Stimulated activated CD4-positive, alpha-beta T cell treated with anti-CD3 and anti-CD28 coated beads, Interleukin-4, amount 100 ng/mL, for 48 hours (primary cell): ENCODE data around the gene ARHGAP28.

Experiments
- DNase-seq, 2 donors: peaks; one replicate each; pipeline ENCODE4 v3.0.0-alpha.2; 2020; ENCODE audit warnings: low read depth in 2 of 2

The ARHGAP28 gene

DNA sequence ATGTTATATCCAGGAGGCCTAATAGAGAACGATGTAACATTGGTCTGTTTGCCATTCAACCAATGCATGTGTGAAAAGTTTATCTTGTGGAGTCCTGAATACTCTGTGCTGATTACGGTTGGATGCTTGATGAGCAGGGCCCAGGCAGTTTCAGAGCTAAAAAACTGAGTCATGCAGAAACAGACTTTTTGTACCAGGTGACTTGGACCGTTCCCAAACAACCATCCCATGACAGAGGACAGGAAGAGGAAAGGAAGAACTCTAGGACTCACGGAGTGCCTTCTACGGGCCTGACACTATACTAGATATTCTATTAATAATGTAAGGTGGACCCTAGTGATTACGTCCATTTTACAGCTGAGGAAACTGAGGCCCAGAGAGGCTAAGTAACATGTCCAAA, 142.1 kb downstream of the ARHGAP28 start:
- DNase-seq: no peak

DNA sequence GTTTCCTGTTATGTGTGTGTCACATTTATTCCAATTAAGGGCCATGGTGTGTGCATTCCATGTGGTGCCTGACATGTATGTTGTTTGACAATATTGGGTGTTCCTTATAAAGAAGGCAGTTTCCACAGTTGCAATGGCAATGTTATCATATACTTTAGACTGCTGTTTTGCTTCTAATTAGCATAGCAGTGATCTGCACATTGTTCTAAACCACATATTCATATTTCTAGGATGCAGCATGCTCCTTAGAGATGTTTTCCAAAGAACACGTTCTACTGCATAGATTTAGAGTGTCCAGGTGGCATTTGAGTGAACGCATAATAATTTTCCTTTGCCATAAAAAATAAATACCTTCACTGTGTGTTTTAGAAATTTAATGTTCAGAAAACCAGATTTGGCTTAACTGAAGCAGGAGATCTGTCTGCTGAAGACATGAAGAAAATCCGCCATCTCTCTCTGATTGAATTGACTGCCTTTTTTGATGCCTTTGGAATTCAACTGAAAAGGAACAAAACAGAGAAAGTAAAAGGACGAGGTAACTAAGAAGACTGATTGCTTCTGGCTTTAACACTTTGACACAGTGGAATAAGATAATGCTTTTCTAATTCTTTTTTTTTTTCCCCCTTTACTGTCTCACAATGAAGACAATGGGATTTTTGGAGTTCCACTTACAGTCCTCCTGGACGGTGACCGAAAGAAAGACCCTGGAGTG, 143.7 kb downstream of the ARHGAP28 start:
- no peak for DNase-seq

DNA sequence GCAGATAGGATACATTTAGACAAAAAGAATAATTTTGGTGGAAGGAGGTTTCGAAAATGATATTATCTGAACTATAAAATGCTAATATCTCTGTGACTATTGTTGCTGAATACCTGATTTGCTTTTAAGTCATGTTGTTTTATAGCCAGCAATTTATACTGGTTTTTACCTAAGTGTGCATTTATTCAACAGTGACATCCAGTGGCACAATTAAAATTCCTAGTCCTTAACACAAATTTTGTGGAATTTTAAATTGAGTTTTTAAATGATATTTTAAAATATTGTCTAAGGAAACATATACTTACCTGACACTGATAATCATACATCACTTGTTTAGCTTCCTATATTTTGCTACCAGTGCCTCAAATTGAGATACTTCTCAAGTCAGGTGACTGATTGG, 144.8 kb downstream of the ARHGAP28 start:
- DNase-seq: no peak

DNA sequence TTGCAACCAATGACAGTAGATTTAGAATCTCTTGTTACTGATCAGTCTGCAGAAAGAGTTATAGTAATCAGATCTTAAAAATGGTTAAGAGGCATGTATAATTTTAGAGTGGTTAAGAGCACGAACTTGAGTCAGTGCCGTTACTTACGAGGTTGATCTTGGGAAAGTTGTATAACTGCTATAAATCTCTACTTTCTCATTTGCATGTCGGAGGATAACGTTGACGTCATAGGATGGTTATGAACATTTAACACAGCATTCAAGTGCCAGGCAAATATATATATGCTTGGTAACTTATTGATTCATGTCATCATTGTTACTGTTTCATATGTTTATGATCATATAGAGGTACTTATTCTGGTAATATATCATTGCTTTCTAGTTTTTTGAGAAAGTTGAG, 146.2 kb downstream of the ARHGAP28 start:
- no peak for DNase-seq

DNA sequence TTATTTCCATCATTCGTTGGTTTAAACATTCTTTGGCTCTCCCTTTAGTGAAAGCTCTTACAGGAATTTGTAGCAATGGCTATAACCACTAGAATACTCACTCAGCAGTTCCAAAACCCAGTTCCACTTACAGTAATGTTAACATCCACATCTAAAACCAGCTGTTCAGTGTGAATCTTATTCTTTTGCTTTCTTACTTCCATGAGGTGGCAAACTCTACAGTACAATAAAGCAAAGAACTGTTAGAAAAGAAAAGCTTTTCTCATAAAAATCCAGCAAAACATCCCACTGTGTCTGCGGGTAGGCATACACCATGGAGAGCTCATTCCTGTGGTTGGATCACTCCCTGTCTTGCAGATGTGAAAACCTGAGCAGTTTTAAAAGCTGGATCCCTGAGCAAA, 147.1 kb downstream of the ARHGAP28 start:
- no peak for DNase-seq

DNA sequence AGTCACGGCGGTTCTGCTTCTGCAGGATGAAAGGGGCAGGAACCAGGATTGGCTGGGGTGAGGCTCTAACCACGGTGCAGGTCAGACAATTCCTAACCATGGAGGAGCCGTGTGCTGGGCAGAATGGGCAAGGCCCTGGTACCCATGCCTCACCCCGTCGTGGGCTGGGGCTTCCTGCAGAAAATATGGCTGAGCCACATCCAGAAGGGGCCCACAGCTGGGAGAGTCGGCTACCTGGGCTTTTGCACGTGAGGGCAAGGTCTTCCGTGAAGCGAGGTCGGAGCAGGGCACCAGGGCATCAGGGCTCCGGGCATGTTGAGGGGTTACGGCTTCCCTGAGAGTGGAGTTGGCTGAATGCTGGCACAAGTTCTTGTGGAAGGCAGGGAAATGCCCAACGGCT, 147.8 kb downstream of the ARHGAP28 start:
- no peak for DNase-seq

DNA sequence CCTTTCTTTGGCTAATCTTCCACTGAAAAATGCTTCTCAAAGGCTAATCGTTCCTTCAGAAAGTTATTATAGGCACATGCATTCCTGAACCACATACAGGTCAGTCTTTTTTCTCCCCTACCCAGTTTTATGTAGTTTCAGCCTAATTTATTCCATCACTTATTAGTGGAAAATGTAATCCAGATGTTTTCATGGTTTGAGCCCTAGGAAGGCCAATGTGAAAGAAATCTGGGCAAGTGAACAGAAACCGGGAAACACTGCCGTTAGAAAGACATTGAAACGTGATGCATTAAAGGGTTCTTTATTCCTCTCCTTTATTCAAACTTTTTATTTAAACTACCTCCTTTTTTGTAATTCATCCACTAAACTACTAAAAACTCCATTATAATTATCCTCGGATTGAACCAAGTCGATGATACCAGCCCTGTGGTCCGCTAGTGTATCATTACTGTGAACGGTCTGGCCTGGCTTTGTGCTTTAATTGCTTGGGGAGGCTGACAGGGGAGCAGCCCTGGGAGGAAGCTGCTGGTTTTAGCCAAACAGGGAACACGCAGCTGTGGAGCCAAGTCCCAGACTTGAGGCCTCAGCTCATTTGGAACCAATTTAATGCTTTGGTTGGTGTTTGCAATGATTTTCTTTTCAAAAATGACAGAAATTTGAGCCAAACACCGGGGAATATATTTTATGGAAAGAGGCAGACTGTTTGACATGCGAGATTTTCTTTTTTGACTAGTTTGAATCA, 149.2 kb downstream of the ARHGAP28 start:
- DNase-seq: no peak

DNA sequence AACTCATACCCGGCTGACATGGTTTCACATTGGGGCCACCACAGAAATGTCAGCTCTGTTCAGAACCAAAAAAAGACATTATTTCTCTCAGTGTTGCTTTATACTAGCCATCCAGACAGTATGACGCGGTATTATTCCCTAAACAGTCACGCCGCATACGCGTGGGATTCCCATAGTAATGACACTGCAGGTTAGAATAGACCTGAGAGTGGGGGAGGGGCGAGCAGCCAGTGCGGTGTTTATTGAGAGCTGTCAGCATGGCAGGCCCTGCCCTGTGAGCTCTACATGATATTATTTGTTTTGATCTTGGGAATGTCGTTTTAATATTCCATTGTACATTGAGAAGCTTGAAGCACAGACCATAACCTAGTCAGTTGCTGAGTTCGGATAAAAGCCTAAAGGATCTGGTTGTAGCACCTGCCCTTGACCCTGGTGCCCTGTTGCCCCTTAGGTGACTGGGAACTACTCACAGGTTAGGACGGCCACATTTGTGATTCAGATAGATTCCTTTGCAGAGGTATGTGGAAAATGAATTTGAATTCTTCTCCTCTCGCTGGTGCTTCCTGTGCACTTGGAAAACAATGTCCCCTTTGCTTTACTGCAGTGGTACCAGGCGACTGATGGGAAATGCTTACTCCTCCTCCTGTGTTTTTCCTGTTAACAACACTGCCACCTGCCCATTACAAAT, 150.1 kb downstream of the ARHGAP28 start:
- DNase-seq: no peak

DNA sequence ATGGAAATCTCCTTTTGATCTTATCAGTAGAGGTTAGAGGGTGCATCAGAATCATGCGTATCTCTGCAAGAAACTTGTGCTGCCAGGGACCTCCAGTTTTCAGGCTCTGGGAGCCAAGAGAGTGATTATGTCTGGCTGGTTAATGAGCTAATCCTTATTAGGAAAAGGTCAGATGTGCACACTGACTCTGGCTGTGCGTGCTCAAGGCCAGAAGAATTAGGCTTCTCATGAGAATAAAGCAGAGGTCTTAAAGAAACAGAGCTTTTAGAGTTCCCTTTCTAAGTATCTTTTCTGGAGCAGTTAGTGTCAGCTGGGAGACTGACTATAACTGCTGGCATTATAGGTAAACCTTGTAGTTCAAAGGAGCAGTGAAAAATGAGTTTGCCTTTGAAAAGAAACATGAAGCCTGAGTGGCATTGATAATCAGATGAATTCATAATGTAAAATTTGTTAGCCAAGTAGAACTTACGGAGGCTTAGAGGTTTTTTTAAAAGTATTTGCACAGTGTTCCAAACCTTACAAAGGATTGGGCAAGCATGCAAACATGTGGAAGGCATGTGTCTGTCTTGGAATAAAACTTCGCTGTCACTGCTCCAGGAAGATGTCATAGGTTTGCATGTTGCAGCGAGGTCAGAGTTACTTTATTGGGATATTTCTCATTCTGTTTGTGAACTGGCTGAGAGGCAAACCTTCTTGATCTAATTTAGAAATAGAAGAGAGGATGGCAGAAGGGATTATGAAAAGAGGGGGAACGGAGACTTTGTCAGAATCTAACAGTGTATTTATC, 151.7 kb downstream of the ARHGAP28 start:
- DNase-seq: no peak

DNA sequence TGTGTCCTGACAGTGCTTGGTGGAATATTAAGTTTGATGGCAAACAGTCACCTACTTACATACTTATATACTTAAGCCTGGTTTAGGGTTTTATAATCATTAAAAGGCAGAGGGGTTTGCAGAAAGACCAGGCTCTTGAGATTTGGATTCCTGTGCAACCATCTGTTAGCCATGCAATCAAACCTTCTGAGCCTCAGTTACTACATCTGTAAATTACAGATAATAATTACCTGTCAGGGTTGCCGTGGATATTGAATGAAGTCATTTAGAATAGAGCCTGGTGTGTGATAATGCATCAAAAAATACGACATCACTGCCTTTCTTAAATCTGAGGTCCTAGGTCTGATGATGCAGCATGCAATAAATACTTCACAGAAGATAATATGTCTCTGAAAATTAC, 152.9 kb downstream of the ARHGAP28 start:
- no peak for DNase-seq

DNA sequence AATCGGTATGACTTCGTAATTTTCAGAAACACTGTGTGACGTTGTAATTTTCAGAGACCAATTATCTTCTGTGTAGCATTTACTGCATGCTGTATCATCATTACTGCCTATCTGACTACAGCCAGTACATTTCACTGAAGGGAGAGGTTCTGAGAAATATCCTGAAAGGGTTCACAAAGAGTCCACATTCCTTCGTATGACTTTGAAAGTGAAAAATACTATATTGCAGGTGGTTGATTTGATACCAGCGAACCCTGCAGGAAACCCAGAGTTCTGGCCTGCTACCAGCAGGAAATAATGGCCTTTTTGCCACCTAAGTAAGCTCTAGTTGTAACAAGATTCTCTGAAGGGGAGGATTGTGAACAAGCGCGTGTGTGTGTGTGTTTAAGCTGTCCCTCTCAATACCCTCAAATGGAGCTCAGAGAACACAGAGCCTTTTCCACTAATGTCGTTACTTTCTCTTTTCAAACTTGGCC, 155.5 kb downstream of the ARHGAP28 start:
- no peak for DNase-seq

DNA sequence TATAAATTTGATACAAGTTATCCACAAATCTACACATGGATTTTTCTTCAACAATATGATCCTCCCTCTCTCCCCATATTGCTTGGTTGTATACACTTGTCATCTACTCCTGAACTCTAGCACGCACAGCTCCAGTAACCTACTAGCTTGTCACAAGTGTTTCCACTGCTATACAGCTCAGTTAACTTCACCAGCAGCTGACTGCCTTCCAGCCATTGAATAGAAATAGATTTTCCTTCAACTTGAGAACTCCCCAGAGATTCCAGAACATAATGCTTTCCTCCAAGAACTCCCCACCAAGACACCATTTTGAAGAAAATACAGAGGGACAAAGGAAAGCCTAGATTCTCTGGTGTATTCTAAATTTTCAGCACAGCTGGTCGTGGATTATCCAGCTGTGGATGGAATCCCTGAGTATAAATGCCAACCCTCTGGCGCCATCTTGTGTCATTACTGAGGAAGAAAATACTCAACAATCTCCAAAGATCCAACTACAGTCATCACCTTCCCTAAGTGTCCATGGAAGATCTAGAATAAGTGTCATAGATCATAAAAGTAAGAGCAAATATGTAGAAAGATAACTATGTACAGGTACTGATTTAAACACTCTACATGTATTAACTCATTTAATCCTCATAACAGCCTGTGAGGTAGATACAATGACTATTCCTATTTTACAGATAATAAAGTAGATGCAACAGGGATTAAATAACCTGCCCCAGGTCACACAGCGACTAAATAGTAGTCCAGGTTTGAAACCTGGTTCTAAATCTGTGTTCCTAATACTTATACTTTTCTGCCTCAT, 156.7 kb downstream of the ARHGAP28 start:
- no peak for DNase-seq

DNA sequence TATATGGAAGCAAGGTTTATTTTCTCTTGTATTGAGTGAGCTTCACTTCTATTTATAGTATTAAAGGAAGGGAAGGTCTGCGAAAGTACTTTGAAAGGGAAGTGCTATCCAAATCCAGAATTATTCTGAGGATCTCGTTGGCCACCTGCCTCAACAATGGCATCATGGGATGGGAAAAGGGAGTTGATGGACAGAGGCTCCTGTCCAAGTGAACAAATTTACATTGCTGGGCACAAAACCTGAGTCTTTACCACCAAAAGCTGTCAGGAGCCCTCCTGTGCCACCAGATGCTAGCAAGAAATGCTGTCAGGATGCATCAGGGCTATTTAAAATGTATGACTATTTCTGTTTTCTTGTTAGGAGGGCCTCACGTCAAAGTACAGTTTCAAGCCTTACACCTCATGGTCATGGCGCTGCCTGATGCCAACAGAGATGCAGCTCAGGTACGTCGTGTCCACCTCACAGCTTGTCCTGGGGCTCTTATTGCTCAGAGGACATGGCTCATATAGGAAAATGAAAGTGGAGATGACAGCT, 157.3 kb downstream of the ARHGAP28 start:
- no peak for DNase-seq

DNA sequence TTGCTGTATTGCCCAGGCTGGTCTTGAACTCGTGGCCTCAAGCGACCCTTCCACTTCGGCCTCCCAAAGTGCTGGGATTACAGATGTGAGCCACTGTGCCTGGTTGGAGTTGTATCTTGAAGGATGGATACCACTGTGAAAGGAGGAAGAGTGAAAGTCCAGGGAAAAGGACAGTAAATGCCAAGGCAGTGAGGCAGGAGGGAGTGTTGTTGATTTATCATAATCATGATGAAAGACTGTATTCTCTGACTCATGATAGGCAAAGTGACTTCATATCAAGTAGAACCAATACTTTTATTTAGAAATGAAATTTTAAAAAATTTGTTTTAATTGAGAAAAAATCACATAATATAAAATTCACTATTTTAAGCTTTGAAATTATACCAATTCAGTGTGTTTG, 162.3 kb downstream of the ARHGAP28 start:
- no peak for DNase-seq

DNA sequence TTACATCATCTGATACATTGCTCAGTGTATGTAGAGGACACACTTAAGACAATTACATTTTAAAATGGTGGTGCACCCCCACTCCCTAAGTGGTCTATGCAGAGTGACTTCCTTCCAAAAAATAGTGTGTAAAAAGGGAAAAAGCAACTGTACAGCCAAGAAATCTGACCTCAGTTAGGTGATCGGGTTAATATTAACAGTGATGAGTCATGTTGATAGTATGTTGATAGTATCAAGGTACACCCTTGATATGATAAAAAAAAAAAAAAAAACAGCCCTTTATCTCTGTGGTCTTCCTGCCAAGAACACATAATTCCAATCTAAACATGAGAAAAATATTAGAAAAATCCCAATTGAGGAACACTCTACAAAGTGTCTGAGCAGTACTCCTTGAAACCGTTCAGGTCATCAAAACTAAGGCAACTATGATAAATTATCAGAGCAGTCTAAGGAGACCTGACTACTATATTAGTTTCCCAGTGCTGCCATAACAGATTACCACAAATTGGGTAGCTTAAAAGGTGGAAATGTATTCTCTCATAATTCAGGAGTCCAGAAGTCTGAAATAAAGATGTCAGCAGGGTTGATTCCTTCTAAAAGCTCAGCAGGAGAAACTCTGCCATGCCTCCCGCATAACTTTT, 171.9 kb downstream of the ARHGAP28 start:
- DNase-seq: no peak

DNA sequence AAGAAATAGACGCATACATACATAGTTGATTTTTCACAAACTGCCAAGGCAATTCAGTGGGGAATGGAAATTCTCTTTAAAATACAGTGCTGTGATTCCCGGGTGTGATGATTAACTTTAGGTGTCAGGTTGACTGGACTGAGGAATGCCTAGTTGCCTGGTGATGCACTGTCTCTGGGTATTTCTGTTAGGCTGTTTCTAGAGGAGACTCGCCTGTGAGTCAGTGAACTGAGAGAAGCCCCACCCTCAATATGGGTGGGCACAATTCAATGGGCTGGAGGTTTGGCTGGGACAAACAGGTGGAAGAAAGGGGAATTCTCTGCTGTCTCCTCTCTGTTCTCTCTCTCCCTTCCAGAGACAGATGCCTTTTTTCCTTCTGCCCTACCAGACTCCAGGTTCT, 187.6 kb downstream of the ARHGAP28 start:
- DNase-seq: no peak

DNA sequence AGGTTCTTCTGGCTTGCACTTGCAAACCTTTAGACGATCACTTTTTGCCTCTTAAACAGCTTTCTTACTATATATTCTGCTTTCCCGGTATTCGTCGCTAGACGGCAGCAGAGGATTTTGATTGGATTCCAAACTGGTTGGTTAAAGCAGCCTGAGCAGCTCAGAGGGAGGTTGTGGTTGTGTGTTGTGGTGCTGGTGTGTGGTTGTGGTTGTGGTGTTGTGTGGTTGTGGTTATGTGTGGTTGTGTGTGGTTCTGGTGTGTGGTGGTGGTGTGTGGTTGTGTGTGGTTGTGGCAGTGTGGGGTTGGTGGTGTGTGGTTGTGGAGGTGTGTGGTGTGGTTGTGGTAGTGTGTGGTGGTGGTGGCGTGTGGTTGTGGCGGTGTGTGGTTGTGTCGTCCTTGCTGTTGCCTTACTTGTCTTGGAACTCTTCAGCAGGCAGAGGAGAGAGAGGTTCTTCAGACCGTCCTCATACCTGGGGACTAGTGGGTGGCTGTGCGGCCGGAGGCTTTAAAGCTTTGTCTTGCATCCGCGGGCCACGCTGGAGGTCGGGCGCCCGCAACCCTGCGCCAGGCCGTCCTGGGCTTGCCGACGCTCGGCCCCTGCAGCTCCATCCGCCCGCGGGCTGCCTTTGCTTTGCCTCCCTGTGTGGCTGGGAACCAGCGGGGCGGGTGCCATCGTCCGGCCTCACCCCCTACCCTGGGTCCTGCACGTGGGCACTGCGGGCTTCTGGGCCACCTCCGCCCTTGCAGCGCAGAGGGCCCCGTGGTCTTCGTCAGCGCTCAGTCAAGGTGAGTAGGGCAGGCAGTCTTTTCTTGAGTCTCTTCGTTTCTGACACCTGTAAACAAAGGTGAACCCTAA, 190.8 kb downstream of the ARHGAP28 start:
- peak; percentile 1 to 22 for DNase-seq

DNA sequence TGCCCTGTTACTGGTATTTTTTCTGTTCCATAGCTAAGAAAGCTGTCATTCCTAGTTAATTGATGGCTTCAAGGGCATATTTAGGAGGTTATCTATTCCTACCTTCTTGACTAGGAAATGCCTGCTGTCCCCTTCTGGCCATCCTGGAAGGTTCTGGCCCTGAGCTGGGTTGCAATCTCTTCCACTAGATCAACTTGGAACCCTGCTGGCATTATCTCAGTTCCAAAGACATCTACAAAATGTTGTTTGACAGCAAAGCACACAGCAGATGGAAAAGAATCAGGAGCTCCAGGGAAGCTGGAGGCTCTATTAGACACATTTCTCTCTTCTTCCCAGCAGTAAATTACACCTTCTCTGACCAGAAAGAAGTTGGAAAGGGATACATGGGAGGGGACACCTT, 192.1 kb downstream of the ARHGAP28 start:
- no peak for DNase-seq

DNA sequence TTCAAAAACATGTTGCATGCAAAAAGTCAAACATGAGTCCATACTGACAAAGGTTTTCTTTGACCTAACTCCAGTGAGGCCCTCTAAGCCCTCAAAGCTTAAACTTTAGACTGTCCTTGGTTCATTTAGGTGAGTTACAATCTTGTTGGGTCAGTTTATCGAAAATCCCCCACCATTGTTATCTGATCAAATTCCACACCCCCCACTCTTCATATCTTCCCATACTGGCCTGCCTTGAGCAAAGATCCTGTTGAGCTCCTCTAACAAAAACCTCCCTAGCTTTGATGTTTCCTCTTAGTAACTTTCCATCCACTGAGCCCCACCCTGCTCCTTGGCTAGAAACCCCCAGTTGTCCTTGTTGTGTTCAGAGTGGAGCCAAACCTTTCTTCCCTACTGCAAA, 193.7 kb downstream of the ARHGAP28 start:
- no peak for DNase-seq
